GM12892 (cell line): Measurements from ENCODE around the gene MTMR1.

Experiments
- DNase-seq: peaks from one replicate; pipeline ENCODE4 v3.0.0; 2011; ENCODE audit not compliant: insufficient read length
- FAIRE-seq: peaks from 2 replicates; lab custom pipeline; 2011; peaks lifted over from hg19 to GRCh38; lab: Jason Lieb, UNC
- POLR2A ChIP-seq: IDR thresholded peaks from 2 replicates; pipeline ENCODE4 v1.6.1; 2011; ENCODE audit warnings: low read depth, low read length, control low read depth
- POLR2AphosphoS5 ChIP-seq: IDR thresholded peaks from 2 replicates; pipeline ENCODE4 v1.6.1; 2011; ENCODE audit warnings: low read depth, low read length, control low read depth
- TAF1 ChIP-seq: IDR thresholded peaks from 2 replicates; pipeline ENCODE4 v1.6.1; 2011; ENCODE audit warnings: low read depth, mild to moderate bottlenecking, control low read depth, low read length, borderline replicate concordance

Gene MTMR1

DNA sequence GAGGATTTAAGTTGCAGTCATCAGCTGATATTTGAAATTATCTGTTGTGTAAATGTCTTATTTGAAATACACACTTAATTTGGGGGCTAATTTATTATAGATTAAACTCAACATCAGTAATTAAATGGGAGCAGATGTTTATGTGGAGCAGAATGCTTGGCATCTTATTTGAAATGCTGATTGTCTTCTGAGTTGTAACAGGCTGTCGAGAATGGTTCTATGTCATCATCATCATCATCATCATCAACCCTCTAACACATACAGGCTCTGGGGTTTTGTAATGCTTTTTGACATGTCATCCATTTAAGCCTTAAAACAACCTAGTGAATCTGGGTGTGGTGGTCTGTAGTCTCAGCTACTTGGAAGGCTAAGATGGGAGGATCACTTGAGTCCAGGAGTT is 8.2 kb downstream of the MTMR1 start:
- no peak for FAIRE-seq
- TF ChIP-seq TAF1 (no peak), POLR2A (no peak), POLR2AphosphoS5 (no peak)
- DNase-seq, result no peak

DNA sequence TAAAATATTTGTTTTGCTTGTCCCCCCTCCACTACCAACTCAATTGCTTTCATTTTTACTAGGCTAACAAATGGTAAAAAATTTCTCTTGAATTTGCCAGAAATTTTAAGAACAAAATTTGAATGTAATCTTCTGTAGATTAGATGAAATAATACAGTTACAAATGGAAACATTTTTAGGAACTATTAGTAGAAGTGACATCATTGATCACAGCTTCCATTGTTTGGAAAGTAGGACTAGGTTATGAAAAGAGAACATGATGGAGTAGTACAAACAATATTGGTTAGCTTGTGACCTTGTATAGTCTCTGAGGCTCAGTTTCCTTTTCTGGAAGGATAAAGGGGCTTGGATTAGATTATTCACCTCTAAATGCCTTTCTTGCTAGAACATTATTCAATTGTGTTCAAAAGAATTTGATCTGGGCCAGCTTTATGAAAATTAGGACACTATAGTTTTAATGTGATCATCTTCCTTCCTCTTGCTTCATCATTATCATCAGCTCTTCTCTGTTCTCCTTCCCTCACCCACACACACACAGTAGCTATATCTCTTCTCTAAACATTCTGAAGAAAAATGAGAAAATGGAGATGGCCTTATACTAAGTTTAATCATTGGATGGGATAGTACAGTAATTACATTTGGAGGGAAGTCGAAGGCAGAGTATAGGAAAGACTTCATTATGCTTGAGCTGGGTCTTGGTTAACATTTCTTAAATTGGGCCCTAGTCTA is 9.9 kb downstream of the MTMR1 start:
- DNase-seq (no peak), FAIRE-seq (no peak)
- no peak for TF ChIP-seq POLR2AphosphoS5
- no peak for TF ChIP-seq POLR2A
- no peak for TF ChIP-seq TAF1

DNA sequence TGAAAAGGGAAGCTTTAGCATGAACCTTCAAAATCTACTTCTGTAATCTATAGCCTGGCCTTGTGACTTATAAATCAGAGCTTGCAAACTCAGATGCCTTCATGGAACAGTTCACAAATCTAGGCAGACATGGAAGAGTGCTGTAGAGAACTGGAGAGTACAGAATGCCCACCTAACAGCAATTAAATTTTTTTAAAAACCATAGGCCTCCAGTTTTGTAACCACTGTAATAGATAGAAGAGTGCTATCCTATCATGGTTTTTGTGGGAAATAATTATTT is 10.4 kb downstream of the MTMR1 start:
- DNase-seq (no peak), FAIRE-seq (no peak)
- TF ChIP-seq POLR2A (no peak), TAF1 (no peak), POLR2AphosphoS5 (no peak)

DNA sequence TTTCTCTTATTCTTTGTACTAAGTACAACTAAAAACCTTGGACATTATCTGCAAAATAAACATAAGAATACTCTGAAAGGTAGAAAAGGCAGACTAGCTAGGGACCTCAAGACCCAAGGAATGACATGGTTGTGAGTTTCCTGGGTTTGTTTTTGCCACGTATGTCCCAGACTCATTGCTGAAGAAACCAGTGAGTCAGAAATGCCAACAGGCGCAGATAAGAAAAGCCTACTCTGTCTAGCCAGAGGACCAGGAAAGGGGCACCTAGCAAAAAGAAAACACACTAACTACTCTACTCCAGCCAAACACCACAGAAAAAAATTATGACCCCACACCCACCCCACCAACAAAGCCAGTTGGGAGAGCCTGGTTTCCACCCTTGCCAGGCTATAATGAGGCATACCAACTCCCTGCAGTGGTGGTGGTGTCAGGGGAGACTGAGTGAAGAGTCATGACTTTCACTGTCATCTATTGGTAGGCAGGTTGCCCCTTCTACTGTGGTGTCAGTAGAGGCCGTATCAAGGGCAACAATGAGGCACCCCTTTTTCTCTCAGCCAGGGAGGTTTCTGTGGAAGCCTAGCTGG is 10.9 kb downstream of the MTMR1 start:
- no peak for DNase-seq
- TF ChIP-seq POLR2AphosphoS5 (no peak), TAF1 (no peak), POLR2A (no peak)
- no peak for FAIRE-seq

DNA sequence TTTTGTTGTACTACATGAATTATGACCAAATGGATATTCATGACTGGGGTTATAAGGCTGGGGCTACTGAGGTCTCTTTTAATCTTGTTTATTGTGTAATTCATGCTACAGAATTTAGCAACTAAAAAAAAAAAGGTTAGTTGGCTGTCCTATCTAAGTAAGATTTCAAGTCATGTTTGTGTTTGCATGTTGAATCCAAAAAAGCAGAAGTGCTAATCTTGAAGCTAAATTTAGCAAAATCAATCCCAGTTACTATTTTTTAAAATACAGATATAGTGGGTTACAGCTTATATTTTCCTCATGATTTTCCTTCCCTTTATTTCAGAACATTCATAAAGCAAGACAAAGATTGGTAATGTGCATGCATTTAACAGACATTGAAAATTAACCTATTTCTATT is 19.4 kb downstream of the MTMR1 start:
- DNase-seq (no peak), FAIRE-seq (no peak)
- TF ChIP-seq TAF1 (no peak), POLR2AphosphoS5 (no peak), POLR2A (no peak)

DNA sequence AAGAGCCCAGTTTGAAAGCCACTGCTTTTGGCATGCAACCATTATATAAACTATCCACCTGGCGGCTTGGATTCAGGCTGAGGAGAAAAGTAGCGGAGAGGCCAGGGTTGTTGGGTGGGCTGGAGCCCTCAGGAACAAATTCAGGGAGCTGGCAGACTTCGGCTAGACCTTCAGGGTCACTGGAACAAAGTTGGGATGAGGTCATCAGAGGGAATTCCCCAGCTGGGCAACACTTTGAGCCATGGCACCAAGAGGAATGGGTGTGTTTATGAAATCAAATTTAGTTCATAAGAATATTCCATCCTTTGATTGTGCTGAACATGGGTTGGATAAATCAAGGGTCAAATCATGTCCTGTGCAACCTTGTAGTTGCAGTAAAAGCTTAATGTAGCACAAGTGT is 22.0 kb downstream of the MTMR1 start:
- no peak for TF ChIP-seq TAF1
- no peak for TF ChIP-seq POLR2A
- TF ChIP-seq POLR2AphosphoS5, result no peak
- DNase-seq (no peak), FAIRE-seq (no peak)

DNA sequence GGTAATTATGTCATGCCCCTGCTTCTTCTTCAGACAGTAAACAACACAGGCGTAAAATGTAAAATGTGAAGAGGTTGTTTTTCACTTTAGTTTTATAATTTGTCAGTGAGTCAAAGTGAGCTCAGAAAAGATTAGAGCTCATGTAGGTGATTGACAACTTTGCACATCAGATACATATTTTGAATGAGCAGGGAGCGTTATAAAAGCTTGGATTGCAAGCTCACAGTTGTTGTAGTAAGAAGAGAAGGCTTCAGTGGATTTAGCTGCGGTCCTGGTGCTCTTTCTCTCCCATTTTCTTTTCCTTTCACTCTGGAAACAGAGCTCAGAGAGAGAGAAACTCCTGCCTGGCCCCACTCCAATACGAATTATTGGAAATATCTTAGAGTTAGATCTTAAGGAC is 26.4 kb downstream of the MTMR1 start:
- FAIRE-seq, result no peak
- TF ChIP-seq TAF1 (no peak), POLR2AphosphoS5 (no peak), POLR2A (no peak)
- no peak for DNase-seq

DNA sequence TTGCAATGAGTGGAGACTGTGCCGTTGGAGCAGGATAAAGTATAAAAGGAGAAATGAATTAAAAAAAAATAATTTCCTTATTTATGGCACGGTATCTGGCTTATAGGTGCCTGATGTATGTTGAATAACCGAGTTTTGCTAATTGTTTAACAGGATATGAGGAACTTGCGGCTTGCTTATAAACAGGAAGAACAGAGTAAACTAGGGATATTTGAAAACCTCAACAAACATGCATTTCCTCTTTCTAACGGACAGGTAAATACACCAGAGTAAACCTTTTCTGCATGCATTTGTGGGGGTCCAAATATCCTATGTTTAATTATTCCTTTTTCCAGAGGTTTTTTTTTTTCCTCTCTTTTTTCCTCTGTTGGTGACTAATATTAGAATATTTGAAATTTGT is 36.8 kb downstream of the MTMR1 start:
- no peak for FAIRE-seq
- TF ChIP-seq POLR2A (no peak), POLR2AphosphoS5 (no peak), TAF1 (no peak)
- no peak for DNase-seq

DNA sequence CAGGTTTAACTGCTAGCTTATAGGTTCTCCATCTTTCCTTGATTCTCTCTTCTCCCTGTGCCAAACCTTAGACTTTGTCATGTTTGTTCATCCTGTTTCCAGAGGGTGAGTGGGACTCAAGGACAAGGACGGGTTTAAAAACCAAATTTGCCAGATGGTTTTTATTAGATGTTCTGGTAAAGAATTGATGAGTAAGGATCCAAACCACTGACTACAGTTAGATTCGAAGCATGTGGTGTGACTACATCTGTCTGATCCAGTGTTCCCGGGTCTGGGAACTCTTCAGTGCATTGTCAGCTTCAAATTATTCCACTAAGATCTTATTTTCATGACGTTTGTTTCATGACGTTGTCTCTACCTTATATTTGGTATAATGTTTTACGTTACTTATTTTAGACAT is 37.5 kb downstream of the MTMR1 start:
- FAIRE-seq (no peak), DNase-seq (no peak)
- TF ChIP-seq POLR2AphosphoS5 (no peak), POLR2A (no peak), TAF1 (no peak)

DNA sequence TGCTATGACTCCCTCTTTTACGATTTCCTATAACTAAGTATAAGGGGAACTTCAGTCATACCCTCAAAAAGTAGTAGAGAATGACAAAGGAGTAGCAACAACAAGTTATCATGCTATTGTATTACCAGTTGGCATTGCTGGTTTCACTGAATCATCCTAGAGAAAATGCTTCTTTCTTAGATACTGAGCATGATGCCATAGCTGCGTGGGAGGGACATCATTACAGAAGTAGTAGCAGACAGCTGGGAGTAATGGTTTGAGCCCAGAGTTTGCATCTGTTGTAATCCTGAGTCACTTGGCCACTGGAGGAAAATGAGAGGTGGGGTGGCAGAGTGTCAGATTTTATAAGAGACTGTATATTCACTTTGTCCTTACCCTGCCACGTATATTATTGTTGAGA is 38.6 kb downstream of the MTMR1 start:
- DNase-seq (no peak), FAIRE-seq (no peak)
- TF ChIP-seq POLR2AphosphoS5, result no peak
- no peak for TF ChIP-seq TAF1
- no peak for TF ChIP-seq POLR2A

DNA sequence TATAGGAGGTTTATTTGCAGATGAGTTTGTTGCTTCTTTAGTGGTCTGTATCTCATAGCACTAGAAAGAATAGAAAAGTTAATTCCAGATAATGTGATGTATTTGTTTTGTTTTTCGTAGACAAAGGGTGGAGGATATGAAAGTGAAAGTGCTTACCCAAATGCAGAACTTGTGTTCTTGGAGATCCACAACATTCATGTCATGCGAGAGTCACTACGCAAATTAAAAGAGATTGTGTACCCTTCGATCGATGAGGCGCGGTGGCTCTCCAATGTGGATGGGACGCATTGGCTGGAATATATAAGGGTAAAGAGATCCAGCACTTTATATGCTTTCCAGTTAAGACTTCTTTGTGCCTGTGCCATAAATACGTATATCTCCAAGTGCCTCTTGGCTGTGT is 43.3 kb downstream of the MTMR1 start:
- FAIRE-seq (peak; percentile 46), DNase-seq (no peak)
- TF ChIP-seq TAF1, result no peak
- no peak for TF ChIP-seq POLR2AphosphoS5
- TF ChIP-seq POLR2A, result no peak

DNA sequence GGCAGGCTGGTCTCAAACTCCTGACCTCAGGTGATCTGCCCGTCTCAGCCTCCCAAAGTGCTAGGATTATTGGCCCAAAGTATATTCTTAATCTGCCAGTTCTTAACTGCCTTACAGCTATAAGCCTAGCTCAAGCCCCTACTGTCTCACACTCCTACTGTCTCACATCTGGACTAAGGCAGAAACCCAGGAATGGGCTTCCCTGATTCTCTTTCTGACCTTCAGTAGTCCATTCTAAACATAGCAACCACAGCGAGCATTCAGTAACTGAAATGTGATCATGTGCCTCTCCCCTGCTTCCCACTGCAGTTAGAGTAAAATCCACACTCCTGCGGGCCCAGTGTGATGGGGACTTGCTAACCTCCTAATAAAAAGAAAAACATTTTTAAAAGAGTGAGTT is 58.9 kb downstream of the MTMR1 start:
- DNase-seq, result no peak
- no peak for FAIRE-seq
- TF ChIP-seq TAF1, result no peak
- TF ChIP-seq POLR2A, result no peak
- no peak for TF ChIP-seq POLR2AphosphoS5

DNA sequence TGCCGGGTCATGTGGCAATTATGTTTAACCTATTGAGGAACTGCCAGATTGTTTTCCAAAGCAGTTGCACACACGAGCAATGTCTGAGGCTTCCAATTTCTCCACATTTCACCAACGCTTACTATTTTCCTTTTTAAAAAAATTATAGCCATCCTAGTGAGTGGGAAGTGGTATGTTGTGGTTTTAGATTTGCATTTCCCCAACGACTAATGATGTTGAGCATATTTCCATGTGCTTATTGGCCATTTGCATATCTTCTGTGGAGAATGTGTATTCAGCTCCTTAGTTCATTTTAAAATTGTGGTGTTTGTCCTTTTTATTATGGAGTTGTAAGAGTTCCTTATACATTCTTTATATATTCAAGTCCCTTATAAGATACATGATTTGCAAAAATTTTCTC is 60.2 kb downstream of the MTMR1 start:
- DNase-seq (no peak), FAIRE-seq (no peak)
- no peak for TF ChIP-seq TAF1
- no peak for TF ChIP-seq POLR2AphosphoS5
- TF ChIP-seq POLR2A, result no peak
